ENCODE measurements around the gene PHLDA3.
"Not testable (repeated sequence)": the region's sequence is repeated elsewhere in the genome, so short reads cannot be mapped to it uniquely, and the experiment has no call there.

PHLDA3 gene

DNA sequence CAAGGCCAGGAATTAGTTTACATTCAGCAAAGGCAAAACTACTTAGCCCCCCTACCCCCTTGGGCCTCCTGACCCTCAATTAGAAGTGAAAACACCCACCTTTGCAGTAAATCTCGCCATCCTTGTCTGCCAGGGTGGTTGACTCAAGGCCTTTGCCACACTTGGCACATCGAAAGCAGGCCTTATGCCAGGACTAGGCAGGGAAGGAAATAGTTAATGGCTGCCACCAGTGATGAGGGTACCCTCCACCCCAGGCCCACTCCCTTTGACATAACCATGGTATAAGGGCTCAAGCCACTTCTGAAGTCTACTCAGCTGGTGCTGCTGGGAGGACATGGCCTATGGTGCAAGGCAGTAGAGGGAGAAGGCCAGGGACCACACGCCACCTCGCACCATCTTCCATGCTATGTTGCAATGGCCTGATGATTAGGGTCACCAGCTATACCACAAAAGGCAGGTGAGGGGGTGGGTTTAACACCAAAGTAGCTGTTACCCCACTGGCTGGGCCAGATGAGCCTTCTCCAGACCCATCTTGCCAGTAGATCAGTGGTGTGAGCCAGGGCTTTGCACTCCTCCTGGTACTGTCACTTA is 16.3 kb upstream of the PHLDA3 start:
- no peak for DNase-seq

DNA sequence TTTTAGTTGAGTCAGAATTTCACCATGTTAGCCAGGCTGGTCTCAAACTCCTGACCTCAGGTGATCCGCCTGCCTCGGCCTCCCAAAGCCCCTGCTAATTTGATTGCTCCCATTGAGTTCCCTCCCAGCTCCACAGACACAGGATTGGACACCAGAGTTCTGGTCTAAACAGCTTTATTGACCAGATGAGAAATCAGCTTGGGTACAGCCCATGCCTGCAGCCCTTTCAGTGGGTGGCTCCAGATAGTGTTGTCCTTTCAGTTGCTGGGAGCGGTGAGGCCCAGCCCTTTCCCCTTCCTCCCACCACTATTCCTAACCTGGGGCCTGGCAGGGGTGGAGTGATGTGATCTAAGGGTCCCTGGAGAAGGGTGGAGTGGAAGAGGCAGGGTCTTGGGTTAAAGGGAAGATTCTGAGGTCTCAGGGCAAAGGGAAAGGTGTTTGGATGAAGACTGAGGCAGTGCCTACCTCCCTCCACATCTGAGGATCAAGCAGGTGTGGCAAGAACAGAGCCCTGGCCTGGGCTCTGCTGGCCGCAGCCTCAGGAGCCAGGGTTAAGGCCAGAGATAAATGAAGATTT is 14.5 kb upstream of the PHLDA3 start:
- no peak for DNase-seq

DNA sequence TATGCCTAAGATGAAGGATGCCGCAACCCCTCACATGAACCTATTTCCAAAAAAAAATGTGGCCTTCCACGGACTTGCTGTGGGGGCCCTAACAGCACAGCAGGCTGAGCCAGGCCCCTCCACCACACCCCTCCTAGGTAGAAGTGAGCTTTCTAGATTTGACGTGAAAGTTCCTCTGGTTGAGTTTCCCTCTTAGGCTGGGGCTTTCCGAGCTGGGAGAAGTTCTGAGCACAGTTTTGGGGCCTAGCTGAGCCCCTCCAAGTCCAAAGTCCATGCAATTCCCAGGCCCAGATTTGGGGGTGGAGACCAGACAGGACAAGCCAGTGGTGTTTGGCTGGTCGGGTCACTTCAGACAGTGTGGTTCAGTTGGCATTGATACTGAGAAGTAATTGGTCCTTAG is 13.8 kb upstream of the PHLDA3 start:
- no peak for DNase-seq

DNA sequence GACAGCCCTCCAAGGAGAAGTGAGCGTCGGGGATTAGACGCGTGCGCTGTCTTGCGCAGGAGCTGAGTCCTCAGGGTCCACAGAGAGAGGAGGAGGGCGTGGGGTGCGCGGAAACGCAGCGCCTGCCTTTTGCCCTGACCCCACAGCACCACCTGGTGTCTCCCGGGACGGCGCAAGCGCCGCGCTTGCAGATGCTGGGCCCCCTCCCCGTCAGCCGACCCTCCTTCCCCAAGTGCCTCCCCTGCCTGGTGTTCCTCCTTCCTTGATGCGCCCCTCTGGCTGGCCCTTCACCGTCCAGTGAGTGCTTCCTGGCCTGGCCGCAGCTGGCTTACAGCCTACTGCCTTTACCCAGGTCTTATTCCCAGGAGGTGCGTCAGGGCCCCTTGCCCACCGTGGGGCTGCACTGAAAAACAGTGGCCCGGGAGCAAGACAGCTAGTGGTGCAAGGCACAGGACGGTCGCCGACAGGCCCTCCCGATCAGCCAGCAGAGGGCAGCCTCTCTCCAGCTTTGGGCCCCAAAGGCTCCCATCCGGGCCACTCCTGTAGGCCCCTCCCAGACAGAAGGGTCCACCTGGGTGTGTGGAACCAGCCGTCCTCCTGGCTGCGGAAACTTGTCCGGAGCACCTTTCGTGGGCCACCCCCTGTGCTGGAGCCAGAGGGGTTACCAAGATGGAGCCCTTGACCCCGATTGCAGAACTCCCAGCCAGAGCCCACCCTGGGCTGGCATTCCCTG is 12.9 kb upstream of the PHLDA3 start:
- DNase-seq = peak; percentile 79

DNA sequence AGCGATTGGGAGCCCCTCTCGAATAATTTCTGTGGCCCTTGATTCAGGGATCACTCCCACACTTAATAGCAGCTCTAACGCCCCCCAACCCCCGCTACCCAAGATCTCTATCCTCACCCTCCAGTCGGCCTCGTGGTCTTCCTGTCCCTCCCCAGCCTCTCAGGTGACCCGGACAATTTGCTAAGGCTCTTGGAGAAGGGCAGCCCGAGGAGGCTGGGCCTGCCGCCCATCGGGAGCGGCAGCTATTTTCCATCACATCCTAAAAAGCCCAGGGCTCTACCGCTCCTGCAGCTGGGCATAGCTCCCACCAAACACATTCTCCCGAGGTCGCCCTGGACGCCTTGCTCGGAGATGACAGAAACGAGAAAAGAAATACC is 12.0 kb upstream of the PHLDA3 start:
- DNase-seq = no peak

DNA sequence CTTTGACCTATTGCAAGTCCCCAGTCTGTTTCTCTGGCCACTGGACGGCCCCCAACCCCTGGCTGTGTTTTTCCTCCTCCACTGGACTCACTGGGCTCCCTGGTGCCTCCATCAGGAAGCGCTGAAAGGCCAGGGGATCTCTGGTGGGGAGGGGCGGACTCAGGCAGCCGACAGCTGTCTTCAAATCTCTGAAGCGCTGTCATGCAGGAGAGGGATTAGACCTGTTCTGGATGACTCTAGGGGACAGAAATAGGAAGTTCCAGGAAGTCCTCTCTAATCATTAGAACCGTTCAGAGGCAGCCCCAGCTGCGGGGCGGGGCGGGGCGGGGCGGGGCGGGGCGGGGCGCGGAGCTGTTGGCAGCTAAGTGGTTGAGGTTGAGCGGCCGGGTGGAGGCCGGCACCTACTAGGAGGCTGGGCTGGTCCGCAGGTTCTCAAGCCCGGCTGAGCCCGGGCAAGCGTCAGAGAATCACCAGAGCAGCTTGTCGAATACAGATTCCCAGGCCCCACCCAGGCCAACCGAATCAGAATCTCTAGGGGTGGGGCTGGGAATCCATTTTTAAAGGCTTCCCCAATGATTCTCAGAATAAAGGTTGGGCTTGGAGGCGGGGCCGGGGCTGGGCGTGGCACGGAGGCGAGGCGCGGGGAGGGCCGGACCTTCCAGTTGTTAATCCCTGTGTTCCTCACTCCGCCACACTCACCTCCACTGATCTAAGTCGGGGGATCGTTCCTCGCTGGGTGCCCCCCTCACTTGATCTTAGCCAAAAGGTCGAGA is 11.4 kb upstream of the PHLDA3 start:
- DNase-seq = peak; percentile 65

DNA sequence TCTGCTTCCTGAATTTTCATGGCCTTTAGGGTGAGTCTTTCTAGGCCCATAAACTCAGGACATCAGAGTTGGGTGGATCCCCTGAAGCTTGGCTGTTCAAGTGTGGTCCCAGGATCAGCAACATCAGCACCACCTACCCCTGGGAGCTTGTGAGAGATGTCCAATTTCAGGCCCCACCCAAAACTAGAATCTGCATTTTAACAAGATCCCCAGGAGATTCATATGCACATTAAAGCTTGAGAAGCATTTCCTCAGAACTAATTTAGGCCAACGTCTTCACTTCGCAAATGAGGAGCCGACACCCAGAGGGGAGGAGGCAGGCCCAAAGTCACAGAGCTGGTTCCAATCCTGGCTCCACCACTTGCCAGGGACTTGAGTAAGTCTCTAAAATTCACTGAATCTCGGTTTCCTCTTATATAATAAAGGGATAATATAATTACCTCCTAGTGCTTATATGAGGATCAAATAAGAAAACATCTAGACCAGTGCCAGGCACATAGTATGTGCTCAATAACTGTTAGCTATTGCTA is 10.3 kb upstream of the PHLDA3 start:
- no peak for DNase-seq

DNA sequence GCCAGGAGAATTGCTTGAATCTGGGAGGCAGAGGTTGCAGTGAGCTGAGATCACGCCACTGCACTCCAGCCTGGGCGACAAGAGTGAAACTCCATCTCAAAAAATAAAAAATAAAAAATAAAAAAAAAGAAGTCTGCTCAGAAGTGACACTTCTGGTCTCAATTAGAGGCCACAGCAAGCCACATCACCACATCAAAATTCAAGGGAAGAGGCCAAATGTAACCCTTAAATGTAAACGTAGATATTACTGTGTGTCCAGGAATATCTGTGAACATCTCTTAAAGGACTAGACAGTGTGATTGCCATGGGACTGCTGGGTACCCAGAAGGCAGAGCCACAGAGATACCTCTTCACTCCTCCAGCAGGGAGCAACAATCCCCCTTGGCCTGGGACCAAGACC is 9.7 kb upstream of the PHLDA3 start:
- DNase-seq = not testable (repeated sequence)

DNA sequence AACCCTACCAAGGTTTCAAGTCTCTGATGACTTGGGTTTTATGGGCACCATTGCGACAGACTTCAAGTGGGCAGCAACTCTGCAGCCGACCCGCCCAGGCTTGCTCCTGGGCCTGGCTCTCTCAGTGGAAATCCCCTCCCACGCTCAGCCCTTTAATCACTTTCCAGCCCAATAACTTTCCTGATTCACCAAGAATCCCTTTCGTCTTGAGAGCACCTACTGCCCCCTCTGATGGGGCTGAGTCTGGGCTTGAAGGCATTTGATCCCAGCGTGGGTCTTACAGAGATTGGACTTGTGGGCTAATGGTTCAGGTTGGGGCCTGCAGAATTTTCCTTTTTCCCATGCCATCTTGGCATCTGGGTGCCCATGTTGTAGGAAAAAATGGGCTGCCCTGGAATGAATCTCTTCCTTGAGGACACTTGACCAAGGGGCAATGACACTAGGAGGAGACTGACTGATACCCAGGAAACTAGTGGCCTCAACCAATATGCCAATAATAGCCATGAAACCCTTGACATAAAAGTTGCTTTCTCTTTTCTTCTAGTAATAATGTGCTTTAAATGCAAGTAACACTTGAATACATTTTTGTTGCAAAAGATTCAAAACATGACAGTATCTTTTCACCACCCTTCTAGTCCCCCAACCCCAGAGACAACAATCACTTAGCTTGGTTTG is 7.8 kb upstream of the PHLDA3 start:
- DNase-seq = no peak

DNA sequence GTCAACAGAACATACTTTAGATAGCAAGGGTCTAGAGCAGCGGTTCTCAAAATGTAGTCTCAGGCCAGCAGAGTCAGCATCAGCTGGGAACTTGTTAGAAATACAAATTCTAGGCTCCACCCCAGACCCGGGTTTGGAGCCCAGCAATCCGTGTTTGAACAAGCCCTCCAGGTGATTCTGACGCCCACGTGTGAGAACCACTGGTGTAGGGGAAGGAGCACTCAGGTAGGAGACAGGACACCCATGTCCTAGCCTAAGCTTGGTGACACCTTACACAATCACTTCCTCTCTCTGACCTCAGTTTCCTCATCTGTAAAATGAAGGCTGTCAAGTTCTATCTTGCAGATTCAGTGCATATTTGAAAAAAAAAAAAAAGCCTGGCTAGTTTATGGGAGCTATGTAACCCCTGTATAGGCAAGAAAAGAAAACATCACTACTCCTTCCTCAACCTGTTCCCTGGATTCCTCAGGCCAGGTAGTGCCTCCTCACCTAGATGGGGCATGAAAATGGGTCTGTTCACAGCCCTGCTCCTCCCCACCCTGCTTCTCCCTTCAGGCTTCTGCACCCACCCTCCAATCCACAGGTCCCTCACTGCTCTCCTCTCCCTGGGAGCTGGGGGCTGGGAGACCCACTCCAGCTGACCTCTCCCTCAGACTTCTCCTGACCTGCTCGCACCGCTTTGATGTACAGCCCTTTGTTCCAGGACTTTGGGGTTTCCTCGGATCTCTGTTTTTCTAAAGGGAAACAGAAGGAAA is 7.1 kb upstream of the PHLDA3 start:
- no peak for DNase-seq

DNA sequence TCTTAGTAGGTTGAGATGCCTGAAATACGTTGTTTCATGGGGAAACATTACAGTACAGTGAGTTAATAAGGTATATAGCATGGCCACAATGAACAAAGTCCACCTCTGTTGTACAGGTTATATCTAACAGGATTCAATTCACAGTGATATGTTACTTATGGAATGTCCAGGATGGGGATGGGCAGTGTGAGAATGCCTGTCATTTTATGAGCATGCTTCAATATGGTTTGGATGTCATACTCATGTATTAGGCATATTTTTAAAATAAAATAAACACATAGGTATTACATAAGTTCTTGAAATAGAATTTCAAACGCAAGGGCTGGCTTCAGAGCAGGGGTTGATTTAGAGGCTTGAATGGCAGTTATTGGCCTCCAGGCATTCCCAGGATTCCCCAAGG is 6.1 kb upstream of the PHLDA3 start:
- DNase-seq = no peak

DNA sequence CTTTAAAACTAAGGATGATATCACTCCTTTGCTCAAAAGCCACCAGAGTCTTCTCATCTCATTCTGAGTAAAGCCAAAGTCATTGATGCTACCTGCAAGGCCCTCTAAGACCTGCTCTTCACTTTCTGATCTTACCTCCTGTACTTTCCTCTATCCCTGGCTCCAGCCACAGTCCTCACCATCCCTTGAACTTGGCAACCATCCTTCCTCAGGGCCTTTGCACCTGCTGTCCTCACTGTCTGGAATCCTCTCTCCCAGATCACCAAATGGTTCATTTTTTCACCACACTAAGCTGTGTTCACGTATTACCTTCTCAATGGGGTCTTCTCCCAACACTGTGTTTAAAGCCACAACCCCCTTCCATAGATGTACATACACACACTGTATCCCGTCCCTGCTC is 4.3 kb upstream of the PHLDA3 start:
- DNase-seq = no peak

DNA sequence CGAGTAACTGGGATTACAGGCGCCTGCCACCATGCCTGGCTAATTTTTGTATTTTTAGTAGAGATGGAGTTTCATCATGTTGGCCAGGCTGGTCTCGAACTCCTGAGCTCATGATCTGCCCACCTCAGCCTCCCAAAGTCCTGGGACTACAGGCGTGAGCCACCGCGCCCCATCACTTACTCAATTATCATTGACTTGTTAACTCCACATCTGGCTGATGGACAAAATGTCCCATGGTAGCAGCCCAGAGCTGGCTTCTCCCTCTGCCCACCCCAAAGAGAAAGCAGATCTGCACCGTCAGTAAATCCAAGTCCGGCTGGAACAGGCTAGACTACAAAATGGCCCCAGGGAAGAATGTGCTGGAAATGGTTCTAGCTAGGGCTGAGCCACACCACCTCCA is 3.3 kb upstream of the PHLDA3 start:
- not testable (repeated sequence) for DNase-seq

DNA sequence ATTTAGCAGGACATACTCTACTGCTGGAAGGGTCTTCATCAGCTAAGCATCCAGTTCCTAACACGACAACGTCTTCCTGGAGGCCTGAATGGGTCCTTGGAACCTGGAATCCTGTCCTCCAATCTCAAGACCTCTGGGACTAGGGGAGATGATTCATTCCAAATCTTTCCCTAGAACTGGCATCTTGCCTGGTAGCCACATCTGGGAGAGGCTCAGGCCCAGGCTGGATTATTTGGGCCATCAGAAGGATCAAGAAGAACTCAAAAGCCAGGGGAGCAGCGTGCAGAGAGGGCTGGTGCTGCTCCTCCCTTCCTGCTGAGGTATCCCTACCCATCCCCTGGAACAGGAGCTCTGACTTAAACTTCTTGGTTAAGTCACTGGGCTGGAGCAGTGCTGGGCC is 2.8 kb upstream of the PHLDA3 start:
- no peak for DNase-seq

DNA sequence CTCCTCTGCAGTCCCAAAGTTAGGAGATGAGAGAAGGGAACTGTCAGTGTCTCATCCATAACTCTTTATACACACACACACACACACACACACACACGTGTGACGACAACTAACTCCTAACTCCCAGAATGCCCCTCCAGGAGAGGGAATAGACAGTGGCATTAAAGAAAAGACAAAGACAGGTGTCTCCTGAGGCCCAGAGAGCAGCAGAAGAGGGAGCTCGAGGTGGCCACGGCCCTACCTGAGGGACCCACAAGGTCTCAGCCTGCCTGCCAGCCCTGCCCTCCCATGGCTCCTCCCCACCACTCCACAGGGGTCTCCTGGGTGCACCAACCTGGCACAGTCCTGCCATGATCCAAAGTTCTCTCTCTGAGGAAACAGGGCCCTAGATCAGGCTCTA is 1.6 kb upstream of the PHLDA3 start:
- DNase-seq = no peak

DNA sequence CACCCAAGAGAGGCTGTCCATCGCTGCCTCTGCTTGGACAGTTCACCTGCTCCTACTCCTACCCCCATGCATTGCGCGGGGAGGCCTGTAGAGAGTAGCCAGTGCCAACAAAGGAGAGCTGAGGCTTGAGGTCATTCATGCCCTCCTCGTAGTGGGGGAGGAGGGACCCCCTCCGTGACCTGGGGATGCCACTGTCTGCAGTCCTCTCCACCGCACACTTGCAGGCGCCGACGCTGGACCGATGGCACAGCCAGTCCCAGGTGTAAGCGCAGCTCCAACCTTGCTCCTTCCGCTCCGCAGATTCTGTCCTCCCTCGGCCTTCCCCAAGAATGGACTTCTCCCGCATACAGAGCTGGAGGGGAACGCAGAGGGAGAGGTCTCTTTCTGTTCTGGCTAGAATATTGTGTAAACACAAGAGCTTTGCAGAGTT is 672 bp upstream of the PHLDA3 start:
- no peak for DNase-seq

DNA sequence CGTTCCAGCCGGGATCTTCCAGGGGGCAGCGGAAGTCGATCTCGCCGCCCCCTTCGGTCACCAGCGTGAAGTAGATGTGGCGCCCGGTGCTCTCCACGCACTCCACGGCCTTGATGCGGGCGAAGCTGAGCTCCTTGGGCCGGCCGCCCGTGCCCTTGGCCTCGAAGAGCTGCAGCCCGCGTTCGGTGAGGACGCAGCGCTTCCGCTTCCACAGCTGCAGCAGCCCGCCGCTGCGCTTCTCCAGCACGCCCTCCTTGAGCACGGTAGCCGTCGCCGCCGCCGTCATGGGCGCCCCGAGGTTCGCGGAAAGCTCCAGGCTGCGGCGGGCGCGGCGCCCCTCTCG is 516 bp downstream of the PHLDA3 start:
- DNase-seq = no peak

DNA sequence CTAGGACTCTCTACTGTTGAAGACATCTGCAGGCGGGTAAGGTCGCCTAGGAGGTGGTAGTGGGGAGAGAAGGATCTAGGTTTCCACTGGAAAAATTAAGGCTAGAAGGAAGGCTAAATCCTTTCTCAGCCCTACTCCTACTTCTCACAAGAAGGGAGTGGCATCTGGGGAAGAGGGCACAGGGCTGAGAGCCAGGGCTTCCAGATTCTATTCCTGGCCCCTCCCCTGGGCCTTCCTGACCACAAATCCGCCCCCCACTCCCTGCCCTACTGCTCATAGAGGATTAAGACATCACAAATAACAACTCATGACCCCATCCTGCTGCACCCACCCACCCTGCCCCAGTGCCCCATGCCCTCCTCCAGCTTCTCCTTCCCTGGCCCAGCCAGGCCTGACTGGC is 2.5 kb downstream of the PHLDA3 start:
- no peak for DNase-seq

DNA sequence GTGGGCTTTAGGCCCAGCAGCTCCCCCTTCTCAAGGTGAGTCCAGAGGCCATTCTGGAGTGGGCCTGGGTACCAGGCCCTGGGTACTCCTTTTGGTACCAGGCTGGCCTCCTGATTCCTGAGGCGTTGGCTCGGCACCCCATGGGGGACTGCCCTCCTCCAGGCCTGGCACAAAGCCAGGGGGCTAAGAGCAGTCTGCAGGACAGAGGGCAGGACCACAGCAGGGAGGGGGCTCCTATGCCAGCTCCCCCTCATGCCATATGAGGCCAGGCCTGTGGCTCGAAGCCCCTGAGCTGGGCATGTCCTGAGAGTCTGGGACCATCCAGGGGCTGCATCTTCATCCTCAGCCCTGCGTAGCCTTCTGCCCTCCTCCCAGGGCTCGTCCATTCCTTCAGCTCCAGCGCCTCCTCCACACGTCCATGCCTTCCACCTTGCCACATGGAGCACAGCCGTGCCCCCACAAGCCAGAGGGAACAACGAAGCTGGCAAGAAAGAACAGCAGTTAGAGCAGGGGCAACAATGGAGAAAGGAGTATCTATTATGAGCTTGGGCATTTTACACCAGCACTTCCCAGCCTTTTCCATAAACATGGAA is 3.2 kb downstream of the PHLDA3 start:
- DNase-seq = no peak

DNA sequence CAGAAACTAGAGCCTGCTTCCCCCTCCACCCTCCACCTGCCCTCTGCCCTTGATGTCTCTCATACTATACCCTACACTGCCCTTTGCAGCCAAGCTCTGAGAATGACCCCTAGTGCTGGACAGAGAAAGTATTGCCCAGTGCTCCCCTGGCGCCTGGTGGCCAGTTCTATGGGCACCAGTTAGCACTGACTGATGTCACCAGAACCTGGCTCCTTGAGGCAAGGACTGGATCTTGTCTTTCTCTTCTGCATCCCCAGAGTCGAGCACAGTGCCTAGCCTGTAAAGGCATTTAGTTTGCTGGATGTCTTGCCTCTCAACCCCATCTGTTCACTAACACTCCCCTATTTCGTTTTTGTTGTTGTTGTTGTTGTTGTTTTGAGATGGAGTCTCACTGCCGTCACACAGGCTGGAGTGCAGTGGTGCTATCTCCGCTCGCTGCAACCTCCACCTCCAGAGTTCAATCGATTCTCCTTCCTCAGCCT is 5.9 kb downstream of the PHLDA3 start:
- DNase-seq = no peak

DNA sequence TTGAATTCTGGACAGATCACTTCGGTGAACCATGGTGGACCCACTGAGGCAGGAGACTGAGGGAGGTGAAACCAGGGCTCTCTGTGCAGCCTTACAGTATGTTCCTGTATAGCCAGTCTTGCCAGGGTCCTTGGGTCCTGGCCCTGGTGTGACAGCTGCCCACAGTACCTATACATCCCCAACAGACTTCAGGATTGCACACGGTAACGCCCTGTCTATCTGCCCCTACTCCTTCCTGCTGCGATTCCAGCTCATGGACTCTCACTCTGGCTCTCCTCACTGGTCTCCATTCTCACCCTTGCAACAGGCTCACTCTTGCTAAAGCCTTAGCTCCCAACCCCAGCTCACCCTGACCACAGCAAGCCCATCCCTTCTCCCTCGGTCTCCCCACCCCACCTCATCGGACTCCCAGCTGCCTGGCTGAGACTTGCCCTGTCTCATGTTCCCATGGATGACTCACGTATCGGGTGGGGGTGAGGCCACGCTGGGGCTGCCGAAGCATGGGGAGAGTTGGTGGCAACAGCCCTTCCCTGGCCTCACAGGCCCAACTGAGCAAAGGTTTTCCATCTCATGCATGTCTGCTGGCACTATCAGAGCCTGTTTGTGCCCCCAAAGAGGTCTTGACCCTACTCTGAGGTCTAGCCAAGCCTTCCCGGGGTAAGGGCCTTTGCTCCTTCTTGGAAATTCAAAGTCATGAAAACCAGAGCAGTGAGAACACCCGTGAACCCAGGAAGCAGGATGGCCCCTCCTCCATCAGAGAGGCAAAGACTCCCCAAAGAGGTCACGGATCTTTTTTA is 7.1 kb downstream of the PHLDA3 start:
- no peak for DNase-seq
